ENCODE results near the gene D2HGDH. TPM values are rescaled to one million over a fixed set of nuclear protein-coding genes. Genes with fewer than 3 reads are reported as not detected.
"Not testable (repeated sequence)": the region's sequence is repeated elsewhere in the genome, so short reads cannot be mapped to it uniquely, and the experiment has no call there.

The D2HGDH gene
- total RNA-seq, 1 experiment from 2014 or later: 4.3 TPM

DNA sequence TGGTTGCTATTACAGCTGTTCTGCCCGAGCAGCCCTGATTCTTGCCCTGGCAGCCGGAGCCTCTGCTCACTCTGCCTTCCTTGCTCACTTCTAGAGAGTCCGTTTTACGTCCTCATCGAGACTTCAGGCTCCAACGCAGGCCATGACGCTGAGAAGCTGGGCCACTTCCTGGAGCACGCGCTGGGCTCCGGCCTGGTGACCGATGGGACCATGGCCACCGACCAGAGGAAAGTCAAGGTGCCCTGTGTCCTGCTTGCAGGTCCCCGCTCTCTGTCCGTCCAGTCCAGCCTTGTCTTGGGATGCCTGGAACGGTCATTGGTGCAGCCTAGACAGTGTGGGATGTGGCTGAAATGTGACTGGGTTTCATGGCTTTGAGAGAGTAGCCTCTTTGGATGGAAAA lies 16.7 kb downstream of the D2HGDH start:
- H3K4me3 ChIP-seq: no peak overlapping the region
- peaks cover under 1% of the 10 kb centered on the region; the same call in 1 of the 2 replicates for H3K9me3 ChIP-seq (replicated peaks)
- no peaks in the 10 kb centered on the region for H3K27me3 ChIP-seq
- DNase-seq: no peak
- no peaks in the 10 kb centered on the region for H3K36me3 ChIP-seq
- no peaks in the 10 kb centered on the region for H3K4me1 ChIP-seq
- H3K27ac ChIP-seq: no peak overlapping the region

DNA sequence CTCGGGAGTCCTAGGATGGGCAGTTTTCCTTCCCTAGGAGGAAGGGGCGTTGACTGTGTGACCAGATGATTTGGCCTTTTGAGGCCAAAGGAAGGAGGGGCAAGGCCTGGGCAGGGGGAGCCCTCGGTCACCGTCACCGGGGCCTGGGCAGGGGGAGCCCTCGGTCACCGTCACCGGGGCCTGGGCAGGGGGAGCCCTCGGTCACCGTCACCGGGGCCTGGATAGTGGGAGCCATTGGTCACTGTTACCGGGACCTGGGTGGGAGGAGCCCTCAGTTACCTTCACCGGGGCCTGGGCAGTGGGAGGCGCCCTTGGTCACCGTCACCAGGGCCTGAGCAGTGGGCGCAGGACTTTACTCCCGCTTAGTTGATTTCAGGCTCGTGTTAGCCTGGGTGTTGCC lies 17.3 kb downstream of the D2HGDH start:
- DNase-seq: no peak
- H3K27ac ChIP-seq: no peak overlapping the region
- no peaks in the 10 kb centered on the region for H3K36me3 ChIP-seq
- no peaks in the 10 kb centered on the region for H3K27me3 ChIP-seq
- H3K9me3 ChIP-seq (replicated peaks): no peaks in the 10 kb centered on the region
- no peak overlapping the region for H3K4me3 ChIP-seq
- no peaks in the 10 kb centered on the region for H3K4me1 ChIP-seq

DNA sequence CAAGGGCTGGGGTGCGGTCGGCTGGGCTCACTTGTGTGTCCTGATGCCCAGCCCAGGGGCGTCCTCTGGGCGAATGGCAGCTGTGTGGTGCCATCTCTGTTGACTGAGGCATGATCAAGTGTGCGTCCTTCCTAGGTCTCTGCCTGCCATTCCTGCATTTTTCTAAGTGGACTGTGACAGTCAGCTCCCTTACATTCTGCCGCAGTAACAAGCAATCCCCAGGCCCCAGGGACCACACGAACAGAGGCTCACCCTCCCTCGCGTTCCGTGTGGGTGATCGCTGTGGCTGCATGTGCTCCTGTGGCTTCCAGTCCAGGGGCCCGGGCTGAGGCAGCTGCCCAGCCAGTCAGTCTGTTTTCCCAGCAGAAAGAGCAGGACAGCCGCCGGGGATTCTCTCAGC lies 17.8 kb downstream of the D2HGDH start:
- H3K27me3 ChIP-seq: no peaks in the 10 kb centered on the region
- no peak overlapping the region for H3K27ac ChIP-seq
- no peaks in the 10 kb centered on the region for H3K36me3 ChIP-seq
- H3K9me3 ChIP-seq (replicated peaks): no peaks in the 10 kb centered on the region
- no peaks in the 10 kb centered on the region for H3K4me1 ChIP-seq
- no peak overlapping the region for H3K4me3 ChIP-seq
- no peak for DNase-seq

DNA sequence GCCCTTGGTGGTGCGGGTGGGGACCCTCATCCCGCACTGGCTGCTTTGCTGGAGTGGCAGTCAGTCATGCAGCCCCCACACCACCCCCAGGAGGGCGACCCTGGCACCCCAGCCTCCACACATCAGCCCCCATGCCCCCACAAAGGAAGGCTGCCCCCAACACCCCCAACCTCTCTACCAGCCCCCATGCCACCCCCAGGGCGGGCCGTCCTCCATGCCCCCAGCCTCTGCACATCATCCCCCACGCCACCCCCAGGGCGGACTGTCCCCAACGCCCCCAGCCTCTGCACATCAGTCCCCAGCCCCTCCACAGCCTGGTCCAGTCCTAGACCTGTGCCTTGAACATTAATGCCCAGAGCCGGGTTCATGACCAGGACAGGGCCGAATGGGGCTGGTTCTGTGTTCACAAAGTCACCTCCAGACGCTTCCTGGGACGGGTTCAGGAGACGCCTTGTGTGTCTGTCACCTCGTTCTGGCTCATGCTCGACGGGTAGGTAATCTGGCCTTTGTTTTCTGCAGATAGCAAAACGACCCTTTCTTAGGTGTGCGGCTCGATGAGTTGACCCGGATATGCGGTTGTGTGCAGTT lies 18.4 kb downstream of the D2HGDH start:
- H3K4me1 ChIP-seq: no peaks in the 10 kb centered on the region
- H3K4me3 ChIP-seq: no peak overlapping the region
- H3K36me3 ChIP-seq: no peaks in the 10 kb centered on the region
- DNase-seq: no peak
- no peaks in the 10 kb centered on the region for H3K27me3 ChIP-seq
- no peak overlapping the region for H3K27ac ChIP-seq
- no peaks in the 10 kb centered on the region for H3K9me3 ChIP-seq (replicated peaks)

DNA sequence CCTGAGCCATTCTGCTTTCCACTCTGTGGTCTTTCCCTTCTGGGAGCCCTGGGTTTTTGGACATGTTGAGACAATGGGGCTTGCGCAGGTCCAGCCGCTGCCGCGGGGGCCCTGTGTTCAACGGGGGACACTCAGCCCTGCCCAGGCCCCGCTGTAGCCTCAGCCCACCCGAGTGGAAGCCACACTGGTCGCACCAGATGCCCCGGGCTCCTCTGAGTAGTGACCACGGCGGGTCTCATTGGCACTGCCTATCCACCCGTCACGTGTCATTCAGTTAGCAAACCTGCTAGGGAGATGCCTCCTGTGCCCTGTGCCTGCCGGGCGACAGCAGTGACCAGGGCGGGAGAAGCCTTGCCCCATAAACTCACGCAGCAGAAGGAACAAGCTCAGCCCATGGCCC lies 19.1 kb downstream of the D2HGDH start:
- no peaks in the 10 kb centered on the region for H3K36me3 ChIP-seq
- H3K9me3 ChIP-seq (replicated peaks): no peaks in the 10 kb centered on the region
- no peak overlapping the region for H3K27ac ChIP-seq
- DNase-seq: no peak
- H3K4me1 ChIP-seq: no peaks in the 10 kb centered on the region
- H3K4me3 ChIP-seq: no peak overlapping the region
- H3K27me3 ChIP-seq: no peaks in the 10 kb centered on the region

DNA sequence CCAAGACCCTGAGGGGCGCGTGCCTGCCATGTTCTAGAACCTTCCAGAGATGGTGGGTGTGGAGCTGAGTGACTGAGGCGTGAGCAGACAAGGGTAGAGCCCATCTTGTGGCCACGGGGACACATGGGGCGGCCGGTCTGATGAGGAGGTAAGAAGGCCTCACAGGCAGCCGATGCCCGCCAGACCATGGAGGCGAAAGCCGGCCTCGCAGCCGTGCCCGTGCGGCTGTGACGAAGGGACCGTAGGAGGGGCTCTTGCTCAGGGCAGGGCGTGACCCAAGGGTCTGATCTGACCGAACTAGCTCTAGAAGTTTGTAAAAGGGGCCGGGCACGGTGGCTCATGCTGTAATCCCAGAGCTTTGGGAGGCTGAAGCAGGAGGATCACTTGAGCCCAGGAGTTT lies 19.6 kb downstream of the D2HGDH start:
- Histone ChIP-seq H3K27ac (no peak overlapping the region), H3K4me3 (no peak overlapping the region), H3K36me3 (no peaks in the 10 kb centered on the region), H3K27me3 (no peaks in the 10 kb centered on the region), H3K9me3 (replicated peaks) (no peaks in the 10 kb centered on the region), H3K4me1 (no peaks in the 10 kb centered on the region)
- DNase-seq: no peak

DNA sequence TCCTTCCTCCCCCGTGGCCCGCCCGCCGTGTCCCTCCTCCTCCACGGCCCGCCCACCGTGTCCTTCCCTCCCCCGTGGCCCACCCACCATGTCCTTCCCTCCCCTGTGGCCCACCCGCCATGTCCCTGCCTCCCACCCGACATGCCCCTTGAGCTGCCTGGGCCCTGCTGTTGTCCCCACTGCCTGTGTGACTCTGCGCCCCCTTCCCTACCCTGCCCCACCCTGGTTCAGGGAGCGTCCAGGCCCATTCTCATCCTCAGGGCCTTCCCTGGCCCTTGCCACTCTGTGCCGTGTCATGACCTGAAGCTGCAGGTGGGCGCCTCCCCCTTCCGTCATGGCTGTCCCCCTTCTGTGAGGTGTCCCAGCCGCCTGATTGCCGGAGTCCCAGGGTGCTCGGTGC lies 20.7 kb downstream of the D2HGDH start:
- Histone ChIP-seq H3K4me1 (no peaks in the 10 kb centered on the region), H3K36me3 (no peaks in the 10 kb centered on the region), H3K27ac (no peak overlapping the region), H3K9me3 (replicated peaks) (no peaks in the 10 kb centered on the region), H3K4me3 (no peak overlapping the region), H3K27me3 (no peaks in the 10 kb centered on the region)
- no peak for DNase-seq

DNA sequence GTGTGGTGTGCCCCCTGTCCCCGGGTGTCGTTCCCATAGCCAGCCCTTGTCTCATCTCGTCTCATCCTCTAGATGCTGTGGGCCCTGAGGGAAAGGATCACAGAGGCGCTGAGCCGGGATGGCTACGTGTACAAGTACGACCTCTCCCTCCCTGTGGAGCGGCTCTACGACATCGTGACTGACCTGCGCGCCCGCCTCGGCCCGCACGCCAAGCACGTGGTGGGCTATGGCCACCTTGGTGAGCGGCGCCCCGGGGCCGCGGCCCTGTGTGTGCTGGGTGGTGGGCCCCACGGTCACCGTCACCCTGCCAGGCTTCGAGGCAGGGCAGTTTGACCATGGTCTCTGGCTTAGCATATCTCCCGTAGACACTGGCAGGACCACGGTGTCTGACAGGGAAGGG lies 21.3 kb downstream of the D2HGDH start:
- H3K9me3 ChIP-seq (replicated peaks): no peaks in the 10 kb centered on the region
- H3K36me3 ChIP-seq: no peaks in the 10 kb centered on the region
- H3K27me3 ChIP-seq: no peaks in the 10 kb centered on the region
- no peak overlapping the region for H3K4me3 ChIP-seq
- no peaks in the 10 kb centered on the region for H3K4me1 ChIP-seq
- DNase-seq: no peak
- no peak overlapping the region for H3K27ac ChIP-seq

DNA sequence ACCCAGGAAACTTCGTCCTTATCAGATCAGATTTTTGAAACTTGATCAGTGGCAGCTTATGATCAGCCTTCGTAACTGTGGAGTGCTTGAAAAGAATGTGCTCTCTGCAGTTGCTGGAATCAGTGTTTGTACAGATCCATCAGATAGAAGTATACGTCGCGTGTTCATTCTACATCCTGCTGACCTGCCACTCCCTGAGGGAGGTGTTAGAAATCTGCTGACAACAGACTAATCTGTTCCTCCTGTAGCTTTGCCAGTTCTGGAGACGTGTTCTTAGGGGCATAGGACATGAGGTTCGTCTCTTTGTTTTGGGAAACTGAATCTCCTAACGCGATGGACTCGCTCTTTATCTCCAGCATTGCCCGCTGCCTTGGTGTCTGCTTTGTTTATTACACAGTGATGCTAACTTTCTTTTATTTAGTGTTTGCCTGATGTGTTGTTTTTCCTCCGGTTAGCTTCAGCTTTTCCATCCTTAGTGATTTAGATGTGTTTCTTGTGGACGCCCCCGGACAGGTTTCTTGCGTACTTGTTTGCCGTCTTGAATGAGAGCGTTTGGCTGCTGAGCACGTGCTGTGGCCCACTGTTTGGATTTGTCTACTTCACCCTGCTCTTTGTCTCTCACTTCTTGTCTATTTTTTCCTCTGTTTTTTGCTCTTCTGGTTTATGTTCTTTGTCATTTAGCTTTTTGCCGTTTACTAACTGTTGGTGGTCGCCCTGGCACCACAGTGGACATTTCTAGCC lies 24.8 kb downstream of the D2HGDH start:
- H3K36me3 ChIP-seq: no peaks in the 10 kb centered on the region
- H3K4me1 ChIP-seq: peaks cover 13% of the 10 kb centered on the region
- H3K9me3 ChIP-seq (replicated peaks): no peaks in the 10 kb centered on the region
- H3K27me3 ChIP-seq: no peaks in the 10 kb centered on the region
- DNase-seq: no peak
- H3K4me3 ChIP-seq: no peak overlapping the region
- no peak overlapping the region for H3K27ac ChIP-seq

DNA sequence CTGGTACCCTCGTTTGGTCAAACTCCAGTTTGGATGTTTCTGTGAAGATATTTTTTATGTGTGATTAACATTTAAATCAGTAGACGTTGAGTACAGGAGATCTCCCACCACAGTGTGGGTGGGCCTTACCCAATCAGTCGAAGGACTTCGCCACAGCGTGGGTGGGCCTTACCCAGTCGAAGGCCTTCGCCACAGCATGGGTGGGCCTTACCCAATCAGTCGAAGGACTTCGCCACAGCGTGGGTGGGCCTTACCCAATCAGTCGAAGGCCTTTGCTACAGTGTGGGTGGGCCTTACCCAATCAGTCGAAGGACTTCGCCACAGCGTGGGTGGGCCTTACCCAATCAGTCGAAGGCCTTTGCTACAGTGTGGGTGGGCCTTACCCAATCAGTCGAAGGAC lies 25.5 kb downstream of the D2HGDH start:
- not testable (repeated sequence) for DNase-seq

DNA sequence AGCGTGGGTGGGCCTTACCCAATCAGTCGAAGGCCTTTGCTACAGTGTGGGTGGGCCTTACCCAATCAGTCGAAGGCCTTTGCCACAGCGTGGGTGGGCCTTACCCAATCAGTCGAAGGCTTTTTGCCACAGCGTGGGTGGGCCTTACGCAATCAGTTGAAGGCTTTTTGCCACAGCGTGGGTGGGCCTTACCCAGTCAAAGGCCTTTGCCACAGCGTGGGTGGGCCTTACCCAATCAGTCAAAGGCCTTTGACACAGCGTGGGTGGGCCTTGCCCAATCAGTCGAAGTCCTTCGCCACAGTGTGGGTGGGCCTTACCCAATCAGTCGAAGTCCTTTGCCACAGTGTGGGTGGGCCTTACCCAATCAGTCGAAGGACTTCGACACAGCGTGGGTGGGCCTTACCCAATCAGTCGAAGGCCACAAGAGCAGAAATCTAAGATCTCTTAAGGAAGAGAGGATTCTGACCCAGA lies 25.9 kb downstream of the D2HGDH start:
- no peak overlapping the region for H3K27ac ChIP-seq
- DNase-seq: no peak
- H3K9me3 ChIP-seq (replicated peaks): no peaks in the 10 kb centered on the region
- no peaks in the 10 kb centered on the region for H3K36me3 ChIP-seq
- no peak overlapping the region for H3K4me3 ChIP-seq
- H3K27me3 ChIP-seq: no peaks in the 10 kb centered on the region
- peaks cover 13% of the 10 kb centered on the region for H3K4me1 ChIP-seq

More for the DNA sequence above, 25.5 kb downstream of the D2HGDH start:
- not testable (repeated sequence) for H3K9me3 ChIP-seq (replicated peaks); H3K27ac ChIP-seq; H3K27me3 ChIP-seq; H3K4me3 ChIP-seq; H3K36me3 ChIP-seq
- peaks cover 13% of the 10 kb centered on the region for H3K4me1 ChIP-seq

DNA sequence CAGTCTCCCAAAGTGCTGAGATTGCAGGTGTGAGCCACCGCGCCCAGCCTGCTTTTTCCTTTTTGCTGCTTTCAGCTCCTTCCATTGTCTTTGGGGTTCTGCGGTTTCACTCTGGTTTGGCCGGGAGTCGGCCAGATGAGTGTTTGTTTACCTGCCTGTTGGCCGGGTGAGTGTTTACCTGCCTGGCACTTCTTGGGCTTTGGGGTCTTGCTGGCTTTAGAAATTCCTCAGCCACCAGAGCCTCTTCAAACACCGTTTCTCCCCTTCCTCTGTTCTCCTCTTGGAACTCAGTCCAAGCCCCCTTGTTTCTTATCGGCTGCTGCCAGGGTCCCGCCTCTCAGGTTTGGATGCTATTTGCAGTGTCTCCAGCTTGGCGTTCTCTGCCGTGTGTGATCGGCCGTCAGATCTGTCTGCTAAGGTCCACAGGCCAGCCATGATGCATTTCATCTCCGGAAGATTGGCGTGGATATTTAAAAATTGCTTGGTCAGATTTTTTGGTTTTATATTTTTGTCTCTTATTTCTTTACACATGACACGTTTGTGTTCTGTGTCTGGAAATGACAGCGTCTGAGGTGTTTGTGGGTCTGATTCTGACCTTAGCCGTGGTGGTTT lies 28.0 kb downstream of the D2HGDH start:
- Histone ChIP-seq H3K27ac (no peak overlapping the region), H3K4me3 (peak overlapping the region; percentile 16; the same call in 1 of the 2 replicates), H3K9me3 (replicated peaks) (no peaks in the 10 kb centered on the region), H3K36me3 (no peaks in the 10 kb centered on the region), H3K27me3 (no peaks in the 10 kb centered on the region), H3K4me1 (peaks cover 13% of the 10 kb centered on the region)
- DNase-seq: peak in 1 of 2 experiments; percentile 38

DNA sequence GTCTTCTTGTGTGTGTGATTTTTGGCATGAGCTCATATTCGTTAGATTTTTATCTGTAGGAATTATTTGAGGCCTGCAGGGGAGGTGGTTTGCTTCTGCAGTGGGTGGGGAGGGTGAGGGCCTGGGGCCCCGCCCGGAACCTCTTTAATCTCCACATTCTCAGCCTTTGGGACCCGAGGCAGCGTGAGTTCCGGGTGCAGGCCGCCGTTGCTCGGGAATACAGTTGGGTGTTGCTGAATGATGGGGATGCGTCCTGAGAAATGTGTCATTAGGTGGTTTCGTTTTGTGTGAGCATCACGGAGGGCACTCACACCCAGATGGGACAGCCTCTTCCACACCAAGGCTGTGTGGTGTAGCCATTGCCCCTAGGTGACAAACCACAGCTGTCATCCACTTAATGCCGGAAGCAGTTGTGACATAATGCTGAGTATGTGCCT lies 28.5 kb downstream of the D2HGDH start:
- peak; percentile 39 to 59 for DNase-seq

DNA sequence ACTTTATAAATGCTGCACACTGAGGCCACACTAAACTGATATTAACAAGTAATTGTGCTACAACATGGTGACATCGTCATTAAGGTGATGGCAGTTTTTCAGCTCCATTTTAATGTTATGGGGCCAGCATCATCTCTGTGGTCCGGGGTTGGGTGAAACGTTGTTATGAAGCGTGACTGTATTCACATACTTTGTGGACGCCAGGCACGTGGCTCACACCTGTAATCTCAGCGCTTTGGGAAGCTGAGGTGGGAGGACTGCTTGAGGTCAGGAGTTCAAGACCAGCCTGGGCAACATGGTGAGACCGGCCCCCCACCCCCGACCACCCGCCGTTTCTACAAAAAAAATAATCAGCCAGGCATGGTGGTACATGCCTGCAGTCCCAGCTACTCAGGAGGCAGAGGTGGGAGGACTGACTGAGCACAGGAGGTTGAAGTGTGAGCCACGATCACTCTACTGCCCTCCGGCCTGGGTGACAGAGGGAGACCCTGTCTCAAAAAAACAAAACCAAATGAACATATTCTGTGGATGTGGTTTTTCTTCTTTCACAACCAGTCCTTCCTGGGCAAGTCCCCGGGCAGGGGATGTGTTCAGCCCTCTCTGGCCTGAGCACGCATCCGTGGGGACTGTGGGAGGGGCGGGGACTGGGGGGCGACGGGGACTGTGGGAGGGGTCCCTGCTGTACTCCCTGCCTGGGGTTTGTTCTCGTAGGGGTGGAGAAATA lies 29.3 kb downstream of the D2HGDH start:
- no peaks in the 10 kb centered on the region for H3K36me3 ChIP-seq
- peaks cover 13% of the 10 kb centered on the region for H3K4me1 ChIP-seq
- no peaks in the 10 kb centered on the region for H3K9me3 ChIP-seq (replicated peaks)
- no peak overlapping the region for H3K4me3 ChIP-seq
- peak in 1 of 2 experiments; percentile 27 for DNase-seq
- no peaks in the 10 kb centered on the region for H3K27me3 ChIP-seq
- H3K27ac ChIP-seq: no peak overlapping the region

More for the DNA sequence above, 28.5 kb downstream of the D2HGDH start:
- Histone ChIP-seq H3K27ac (no peak overlapping the region), H3K27me3 (no peaks in the 10 kb centered on the region), H3K4me1 (peaks cover 13% of the 10 kb centered on the region), H3K36me3 (no peaks in the 10 kb centered on the region), H3K9me3 (replicated peaks) (no peaks in the 10 kb centered on the region), H3K4me3 (peak overlapping the region; percentile 16; the same call in 1 of the 2 replicates)
